Measurements from ENCODE around the gene PAPSS1. TPM values are rescaled to one million over a fixed set of nuclear protein-coding genes. Genes with fewer than 3 reads are reported as not detected.

PAPSS1 gene
- total and polyA plus RNA-seq, 9 of the 15 experiments (the other 6 are each of a cell fraction or from before 2014, with no cell fraction given), result 21.1 to 53.9 (median 41.9) TPM

GRCh38 chr4:107648178-107648991, 71.6 kb downstream of the PAPSS1 start:
- Histone ChIP-seq H3K4me2 (ENCODE audit: insufficient read depth, low read length) (no peak overlapping the region), H3K27ac (ENCODE audit: extremely low read depth, low read depth, low read length) (no peak overlapping the region), H4K20me1 (replicated peaks; ENCODE audit: control insufficient read depth, insufficient read depth, low read length) (no peaks in the 10 kb centered on the region), H3K27me3 (ENCODE audit: control insufficient read depth in 2 of 2, insufficient read depth in 2 of 2, low read length in 2 of 2) (no peaks in the 10 kb centered on the region), H3K9me3 (replicated peaks; ENCODE audit: control insufficient read depth, insufficient read depth, low read depth, low read length) (no peaks in the 10 kb centered on the region), H3K79me2 (ENCODE audit: control insufficient read depth, insufficient read depth, low read length) (no peaks in the 10 kb centered on the region), H3K4me1 (replicated peaks in 1 of 2; ENCODE audit: control insufficient read depth in 2 of 2, insufficient read depth in 2 of 2, low read length in 2 of 2) (no peaks in the 10 kb centered on the region), H3K9me1 (ENCODE audit: control insufficient read depth, insufficient read depth, low read length) (no peaks in the 10 kb centered on the region), H3K9ac (ENCODE audit: insufficient read depth in 1 of 2, low read depth in 2 of 2, low read length in 2 of 2) (no peak overlapping the region), H3K36me3 (ENCODE audit: control insufficient read depth, insufficient read depth, low read length) (peaks cover 13% of the 10 kb centered on the region; the same call in 1 of the 3 replicates), H3K4me3 (no peak overlapping the region), H2AFZ (ENCODE audit: low read depth, low read length) (no peak overlapping the region)
- WGBS (ENCODE audit: insufficient coverage, low coverage, missing lambda C conversion rate), result 59% methylated on average over 8 of the region's 8 CpGs
- TF ChIP-seq MAFK (IDR thresholded peaks at IDR 0.05; ENCODE audit: low read length) (peak; percentile 47; the same call in 1 of the 2 replicates), C11orf30 (IDR thresholded peaks at IDR 0.05; ENCODE audit: low read depth) (peak; percentile 60; the same call in 1 of the 2 replicates), MAFF (IDR thresholded peaks at IDR 0.05; ENCODE audit: low read length) (peak; percentile 39), ZNF316 (IDR thresholded peaks at IDR 0.05) (peak; percentile 64), VEZF1 (CRISPR knock-in tag; IDR thresholded peaks at IDR 0.05) (no peak), REST (IDR thresholded peaks at IDR 0.05; ENCODE audit: borderline replicate concordance) (no peak), REST (CRISPR knock-in tag; IDR thresholded peaks at IDR 0.05; ENCODE audit: low read depth) (no peak), MAFG (tag; conservative IDR thresholded peaks at IDR 0.05) (0 out of 2 replicates have a peak, but pooled peaks have one; percentile 32)
- FAIRE-seq (no peak), DNase-seq (ENCODE audit: extremely low read depth in 1 of 4, low spot score in 3 of 4) (no peak), ATAC-seq (no peak)
- BruUV-seq (replicated peaks), result no TSS peak
- in situ Hi-C loops (cut with MboI), result no loop called here
- POLR2A ChIA-PET, result no interaction called here
- CTCF ChIA-PET (ENCODE audit: low intra/inter-chr PET ratio), result no interaction called here
- intact Hi-C loops (cut with micrococcal nuclease), result no loop called here

All from K562 (cell line).